Chondrocyte (in vitro differentiated cells): ENCODE results near the gene HLA-DQB2. TPM values are rescaled to one million over a fixed set of nuclear protein-coding genes. Genes with fewer than 3 reads are reported as not detected.
A peak's percentile ranks its signal among the peaks of the same experiment; 100 is the strongest.
"Not testable (repeated sequence)": the region's sequence is repeated elsewhere in the genome, so short reads cannot be mapped to it uniquely, and the experiment has no call there.

Experiments used
- DNase-seq: peaks from one replicate; pipeline ENCODE4 v3.0.0; 2021; ENCODE audit warnings: mixed read lengths, low spot score
- H3K27ac Mint-ChIP-seq: one replicate; pipeline ENCODE4 v1.8.0; 2021; ENCODE audit warnings: mild to moderate bottlenecking, moderate library complexity, mixed read lengths; ENCODE audit not compliant: unreplicated experiment
- H3K27me3 Mint-ChIP-seq: 2 replicates; pipeline ENCODE4 v1.8.0; 2021; ENCODE audit warnings: low read depth, mixed read lengths
- H3K36me3 Mint-ChIP-seq: 2 replicates; pipeline ENCODE4 v1.8.0; 2021; ENCODE audit warnings: low read depth, mixed read lengths
- H3K4me1 Mint-ChIP-seq: 2 replicates; pipeline ENCODE4 v1.8.0; 2021; ENCODE audit warnings: low read depth, mild to moderate bottlenecking, mixed read lengths
- H3K4me3 Mint-ChIP-seq: one replicate; pipeline ENCODE4 v1.8.0; 2021; ENCODE audit warnings: mild to moderate bottlenecking, moderate library complexity, mixed read lengths; ENCODE audit not compliant: unreplicated experiment
- H3K9me3 Mint-ChIP-seq: 2 replicates; pipeline ENCODE4 v1.8.0; 2021; ENCODE audit warnings: low read depth, mixed read lengths
- total RNA-seq: library from RNA; stranded (reverse); gene quantifications from 3 replicates; pipeline ENCODE4 v1.2.1, GENCODE V29; 2021
- TF ChIP-seq, protein P1 (sequence below): fragments of 200-600 bp; sonication (generic); IDR thresholded peaks from 2 replicates; pipeline ENCODE4 v1.5.0; 2021; ENCODE audit warnings: antibody characterized with exemption, mild to moderate bottlenecking, moderate library complexity

Gene HLA-DQB2
- total RNA-seq, 1 donor from 2014 or later = not detected

DNA sequence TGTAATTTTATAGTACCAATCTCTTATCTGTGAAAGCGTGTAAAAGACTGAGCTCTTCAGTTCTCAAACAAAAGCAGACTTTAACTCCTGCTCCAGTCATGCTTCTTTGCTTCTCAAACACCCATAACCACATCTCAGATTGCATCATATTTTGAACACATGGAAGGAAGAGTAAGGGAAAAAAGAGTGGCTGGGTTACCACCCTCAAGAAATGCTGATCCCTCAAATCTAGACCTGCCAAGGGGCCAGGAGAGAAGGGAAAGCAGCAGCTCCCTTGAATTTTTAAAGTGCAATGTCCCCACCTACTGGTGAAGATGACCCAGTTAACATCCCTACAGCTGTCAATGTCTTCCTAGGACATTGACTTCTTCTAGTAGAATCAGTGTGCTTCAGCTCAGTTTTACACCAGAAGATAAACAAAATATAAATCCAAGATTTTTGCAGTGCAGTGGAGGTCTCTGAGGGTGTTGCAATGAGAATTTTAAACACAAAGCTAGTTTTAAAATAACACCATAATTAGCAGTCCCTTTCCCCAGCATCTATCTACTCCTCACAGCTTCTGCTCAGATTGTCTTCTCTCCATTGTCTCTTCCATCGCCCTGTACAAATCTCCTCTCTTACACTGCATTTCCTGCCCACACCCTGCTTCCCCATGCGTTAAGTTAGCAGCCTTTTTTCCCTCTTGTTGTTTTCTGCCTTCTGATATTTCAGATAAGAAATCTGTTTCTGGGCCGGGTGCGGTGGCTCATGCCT lies 22.6 kb upstream of the HLA-DQB2 start:
- TF ChIP-seq, protein P1, sequence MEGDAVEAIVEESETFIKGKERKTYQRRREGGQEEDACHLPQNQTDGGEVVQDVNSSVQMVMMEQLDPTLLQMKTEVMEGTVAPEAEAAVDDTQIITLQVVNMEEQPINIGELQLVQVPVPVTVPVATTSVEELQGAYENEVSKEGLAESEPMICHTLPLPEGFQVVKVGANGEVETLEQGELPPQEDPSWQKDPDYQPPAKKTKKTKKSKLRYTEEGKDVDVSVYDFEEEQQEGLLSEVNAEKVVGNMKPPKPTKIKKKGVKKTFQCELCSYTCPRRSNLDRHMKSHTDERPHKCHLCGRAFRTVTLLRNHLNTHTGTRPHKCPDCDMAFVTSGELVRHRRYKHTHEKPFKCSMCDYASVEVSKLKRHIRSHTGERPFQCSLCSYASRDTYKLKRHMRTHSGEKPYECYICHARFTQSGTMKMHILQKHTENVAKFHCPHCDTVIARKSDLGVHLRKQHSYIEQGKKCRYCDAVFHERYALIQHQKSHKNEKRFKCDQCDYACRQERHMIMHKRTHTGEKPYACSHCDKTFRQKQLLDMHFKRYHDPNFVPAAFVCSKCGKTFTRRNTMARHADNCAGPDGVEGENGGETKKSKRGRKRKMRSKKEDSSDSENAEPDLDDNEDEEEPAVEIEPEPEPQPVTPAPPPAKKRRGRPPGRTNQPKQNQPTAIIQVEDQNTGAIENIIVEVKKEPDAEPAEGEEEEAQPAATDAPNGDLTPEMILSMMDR = peak; percentile 80
- DNase-seq = no peak
- Mint-ChIP-seq H3K4me3 (no peak overlapping the region), H3K9me3 (peaks cover 8% of the 10 kb centered on the region), H3K27ac (no peak overlapping the region), H3K4me1 (peaks cover 2% of the 10 kb centered on the region), H3K27me3 (peaks cover 59% of the 10 kb centered on the region), H3K36me3 (no peaks in the 10 kb centered on the region)

DNA sequence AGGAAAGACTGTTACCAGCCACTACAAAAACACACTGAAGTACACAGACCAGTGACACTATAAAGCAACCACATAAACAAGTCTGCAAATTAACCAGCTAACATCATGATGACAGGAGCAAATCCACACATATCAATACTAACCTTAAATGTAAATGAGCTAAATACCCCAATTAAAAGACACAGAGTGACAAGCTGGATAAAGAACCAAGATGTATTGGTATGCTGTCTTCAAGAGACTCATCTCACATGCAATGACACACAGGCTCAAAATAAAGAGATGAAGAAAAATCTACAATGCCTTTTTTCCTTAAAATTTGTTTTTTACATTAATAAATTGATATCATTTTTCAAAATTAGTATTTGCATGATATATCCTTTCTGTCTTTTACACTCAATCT lies 19.6 kb upstream of the HLA-DQB2 start:
- not testable (repeated sequence) for H3K27ac Mint-ChIP-seq, H3K9me3 Mint-ChIP-seq, H3K36me3 Mint-ChIP-seq, H3K4me1 Mint-ChIP-seq, DNase-seq, H3K4me3 Mint-ChIP-seq
- H3K27me3 Mint-ChIP-seq = peaks cover 57% of the 10 kb centered on the region

DNA sequence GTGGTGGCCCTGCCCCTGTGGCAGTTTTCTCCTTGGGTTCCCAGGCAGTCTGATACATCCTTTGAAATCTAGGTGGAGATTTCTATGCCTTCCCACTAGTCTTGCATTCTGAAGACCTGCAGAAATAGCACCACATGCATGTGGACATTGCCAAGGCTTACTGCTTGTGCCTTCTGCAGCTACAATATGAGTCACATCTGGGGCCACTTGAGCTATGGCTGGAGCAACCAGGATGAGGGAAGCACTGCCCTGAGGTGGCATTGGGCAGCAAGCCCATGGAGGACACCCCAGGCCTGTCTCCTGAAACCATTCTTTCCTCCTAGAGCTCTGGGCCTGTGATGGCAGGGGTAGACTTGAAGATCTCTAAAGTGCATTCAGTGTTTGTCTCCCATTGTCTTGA lies 15.7 kb upstream of the HLA-DQB2 start:
- DNase-seq = no peak
- no peaks in the 10 kb centered on the region for H3K36me3 Mint-ChIP-seq
- no peak overlapping the region for H3K27ac Mint-ChIP-seq
- TF ChIP-seq, protein P1 = no peak
- peaks cover 55% of the 10 kb centered on the region for H3K27me3 Mint-ChIP-seq
- H3K4me1 Mint-ChIP-seq = no peaks in the 10 kb centered on the region
- H3K9me3 Mint-ChIP-seq = peaks cover 8% of the 10 kb centered on the region
- no peak overlapping the region for H3K4me3 Mint-ChIP-seq

DNA sequence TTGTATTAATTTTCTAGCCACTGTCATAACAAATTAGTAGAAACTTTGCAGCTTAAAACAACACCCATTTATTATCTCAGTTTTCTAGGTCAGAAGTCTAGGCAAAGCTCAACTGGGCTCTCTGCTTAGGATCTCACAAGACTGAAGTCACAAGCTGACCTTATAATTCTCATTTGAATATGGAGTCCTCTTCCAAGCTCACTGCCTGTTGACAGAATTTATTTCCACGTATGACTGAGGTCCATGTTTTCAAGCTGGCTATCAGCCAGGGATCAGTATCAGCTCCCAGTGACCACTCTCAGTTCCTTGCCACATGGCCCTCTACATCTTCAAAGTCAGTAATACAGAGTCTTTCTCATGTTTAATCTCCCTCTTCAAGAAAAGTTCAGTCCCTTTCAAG lies 11.7 kb upstream of the HLA-DQB2 start:
- Mint-ChIP-seq H3K27ac (no peak overlapping the region), H3K36me3 (no peaks in the 10 kb centered on the region), H3K27me3 (peaks cover 50% of the 10 kb centered on the region), H3K4me3 (no peak overlapping the region), H3K9me3 (no peaks in the 10 kb centered on the region), H3K4me1 (no peaks in the 10 kb centered on the region)
- no peak for DNase-seq
- TF ChIP-seq, protein P1 = no peak

DNA sequence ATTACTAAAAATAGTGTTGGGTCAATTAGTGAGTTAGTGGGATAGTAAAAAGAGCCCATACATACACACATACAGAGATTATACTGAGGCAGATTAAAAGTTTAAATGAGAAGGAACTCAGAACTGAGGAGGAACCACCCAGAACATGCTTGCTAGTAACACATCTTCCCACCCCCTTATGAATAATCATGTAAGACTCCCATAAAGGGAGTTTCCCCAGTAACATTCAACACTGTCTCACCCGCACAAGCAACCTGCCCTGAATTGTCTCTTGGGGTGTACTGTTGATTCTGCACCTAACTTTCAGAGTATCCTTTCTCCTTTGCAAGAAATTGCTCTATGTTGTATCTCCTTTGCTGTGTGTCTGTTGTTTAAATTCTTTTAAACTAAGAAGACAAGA lies 11.1 kb upstream of the HLA-DQB2 start:
- no peak overlapping the region for H3K27ac Mint-ChIP-seq
- no peaks in the 10 kb centered on the region for H3K9me3 Mint-ChIP-seq
- H3K4me3 Mint-ChIP-seq = no peak overlapping the region
- TF ChIP-seq, protein P1 = no peak
- no peak for DNase-seq
- H3K36me3 Mint-ChIP-seq = no peaks in the 10 kb centered on the region
- H3K27me3 Mint-ChIP-seq = peaks cover 50% of the 10 kb centered on the region
- no peaks in the 10 kb centered on the region for H3K4me1 Mint-ChIP-seq

DNA sequence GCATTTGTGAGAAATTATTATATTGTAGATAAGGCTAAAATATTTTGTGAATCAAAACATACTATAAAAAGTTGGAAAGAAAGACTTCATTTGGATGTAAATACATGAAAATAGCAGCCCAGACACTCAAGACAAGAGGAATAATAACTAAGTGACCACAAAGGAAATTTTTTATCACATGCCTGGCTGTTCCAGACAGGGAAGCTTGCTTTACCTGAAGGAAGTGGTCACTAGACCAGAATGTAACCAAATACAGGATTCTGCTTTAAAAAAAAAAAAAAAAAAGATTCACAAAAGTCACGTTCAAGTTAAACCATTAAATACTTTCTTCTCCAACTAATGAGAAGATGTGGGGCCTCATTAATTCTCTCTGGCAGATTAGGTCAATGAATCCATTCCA lies 9.3 kb upstream of the HLA-DQB2 start:
- Mint-ChIP-seq H3K27me3 (peaks cover 57% of the 10 kb centered on the region), H3K36me3 (no peaks in the 10 kb centered on the region), H3K4me1 (no peaks in the 10 kb centered on the region), H3K4me3 (no peak overlapping the region), H3K9me3 (no peaks in the 10 kb centered on the region), H3K27ac (no peak overlapping the region)
- TF ChIP-seq, protein P1 = no peak
- no peak for DNase-seq
